HCT116 (cell line): ENCODE measurements around the gene CBX5.

ENCODE experiments used
- CBX3 ChIP-seq: IDR thresholded peaks from 2 replicates; pipeline ENCODE4 v1.6.1; 2012; ENCODE audit warnings: low read depth
- CEBPB ChIP-seq: IDR thresholded peaks from 2 replicates; pipeline ENCODE4 v1.6.1; 2012; ENCODE audit warnings: low read depth
- CTCF ChIP-seq, 3 experiments: fragments of 200-600 bp in 1 of 3; sonication (generic) in 1 of 3; IDR thresholded peaks in 2 of 3; conservative IDR thresholded peaks in 1 of 3; 2 replicates each; pipeline ENCODE4 v1.5.1; 2012 to 2017; ENCODE audit warnings: low read depth in 2 of 3, low read length in 2 of 3, antibody characterized with exemption in 1 of 3, borderline replicate concordance in 1 of 3, control low read depth in 1 of 3, mild to moderate bottlenecking in 1 of 3, mixed read lengths in 1 of 3, mixed run types in 1 of 3, moderate library complexity in 1 of 3; ENCODE audit not compliant: insufficient read depth in 1 of 3
- EGR1 ChIP-seq: IDR thresholded peaks from 2 replicates; pipeline ENCODE4 v1.6.1; 2012; ENCODE audit warnings: low read depth
- ELF1 ChIP-seq: IDR thresholded peaks from 2 replicates; pipeline ENCODE4 v1.6.1; 2012; ENCODE audit warnings: low read depth, borderline replicate concordance
- EZH2phosphoT487 ChIP-seq: fragments of 200-600 bp; IDR thresholded peaks from 2 replicates; pipeline ENCODE4 v1.6.1; 2018; ENCODE audit warnings: antibody characterized with exemption, borderline replicate concordance
- FOSL1 ChIP-seq: IDR thresholded peaks from 2 replicates; pipeline ENCODE4 v1.6.1; 2012; ENCODE audit warnings: low read depth
- POLR2A ChIP-seq: IDR thresholded peaks from 2 replicates; pipeline ENCODE4 v1.7.0; 2011; ENCODE audit warnings: borderline replicate concordance; ENCODE audit not compliant: insufficient read depth, insufficient read length; ENCODE audit errors: extremely low read depth
- POLR2AphosphoS5 ChIP-seq: IDR thresholded peaks from 2 replicates; pipeline ENCODE4 v1.6.1; 2011; ENCODE audit warnings: mild to moderate bottlenecking, low read depth, low read length, moderate library complexity
- REST ChIP-seq: IDR thresholded peaks from 2 replicates; pipeline ENCODE4 v1.6.1; 2012; ENCODE audit warnings: low read depth
- SP1 ChIP-seq: IDR thresholded peaks from 2 replicates; pipeline ENCODE4 v1.6.1; 2012; ENCODE audit warnings: low read depth
- YY1 ChIP-seq: IDR thresholded peaks from 2 replicates; pipeline ENCODE4 v1.6.1; 2011; ENCODE audit warnings: low read length, low read depth, moderate library complexity, mild to moderate bottlenecking; ENCODE audit not compliant: insufficient replicate concordance; ENCODE audit errors: extremely low read depth

- TF ChIP-seq CEBPB (no peak), EGR1 (no peak), CTCF (IDR thresholded peaks at IDR 0.05 in 2 of 3, conservative IDR thresholded peaks at IDR 0.05 in 1 of 3; ENCODE audit: borderline replicate concordance in 1 of 3, insufficient read depth in 1 of 3, low read depth in 2 of 3, low read length in 2 of 3) (no peak), FOSL1 (no peak), EZH2phosphoT487 (no peak), POLR2A (no peak), SP1 (no peak), REST (no peak), POLR2AphosphoS5 (no peak), ELF1 (no peak), YY1 (no peak), CBX3 (no peak)
Observed at GRCh38 chr12:54199034-54199433, 80.9 kb downstream of the CBX5 start.
